K562 (cell line): ENCODE results near the gene NDUFC2. TPM values are rescaled to one million over a fixed set of nuclear protein-coding genes. Genes with fewer than 3 reads are reported as not detected.
A peak's percentile ranks its signal among the peaks of the same experiment; 100 is the strongest.

Experiments
- GATA2 ChIP-seq: sonication (generic); formaldehyde crosslinking; IDR thresholded peaks from 2 replicates; pipeline ENCODE4 v1.4.0; 2020; ENCODE audit warnings: mild to moderate bottlenecking, missing genetic modification reagents
- KHSRP ChIP-seq: fragments of 450-650 bp; IDR thresholded peaks from 2 replicates; pipeline ENCODE4 v1.6.1; 2017
- KLF6 ChIP-seq: fragments of 250-450 bp; sonication (Bioruptor Pico); IDR thresholded peaks from 2 replicates; pipeline ENCODE4 v1.4.0; 2020; ENCODE audit warnings: mild to moderate bottlenecking, moderate library complexity, borderline replicate concordance
- LARP7 ChIP-seq: fragments of 450-650 bp; IDR thresholded peaks from 2 replicates; pipeline ENCODE4 v1.6.1; 2016
- PURB ChIP-seq: sonication (generic); formaldehyde crosslinking; IDR thresholded peaks from 2 replicates; pipeline ENCODE4 v1.9.0; 2021; ENCODE audit warnings: low read depth, mild to moderate bottlenecking, missing genetic modification reagents
- SMAD4 ChIP-seq: fragments of 250-450 bp; sonication (Bioruptor Pico); conservative IDR thresholded peaks from 2 replicates; pipeline ENCODE4 v1.8.0; 2021; ENCODE audit warnings: inconsistent platforms, mild to moderate bottlenecking, moderate library complexity
- SMC3 ChIP-seq: conservative IDR thresholded peaks from 2 replicates; pipeline ENCODE4 v1.6.1; 2011; ENCODE audit warnings: low read depth, low read length, improper control_type of control experiment; ENCODE audit not compliant: insufficient read depth
- ZNF143 ChIP-seq: sonication (generic); formaldehyde crosslinking; IDR thresholded peaks from 2 replicates; pipeline ENCODE4 v1.9.0; 2022; ENCODE audit warnings: mild to moderate bottlenecking, missing genetic modification reagents
- ZNF282 ChIP-seq: sonication (generic); formaldehyde crosslinking; IDR thresholded peaks from 2 replicates; pipeline ENCODE4 v1.8.1; 2023; ENCODE audit warnings: missing genetic modification reagents
- ZNF324 ChIP-seq: fragments of 250-450 bp; sonication (Bioruptor Pico); IDR thresholded peaks from 2 replicates; pipeline ENCODE4 v1.4.0; 2020; ENCODE audit warnings: mild to moderate bottlenecking
- polyA plus RNA-seq, 8 experiments: library from polyadenylated mRNA; depleted of rRNA in 4 of 8; stranded (reverse) in 5 of 8; unstranded in 3 of 8; fragments of >200 nt; fragmentation: Nextera tagmentation in 2 of 8; fragmentation: Illumina TruSeq in 1 of 8; extraction: Ambion mirVana in 2 of 8; extraction: Trizol in 1 of 8; gene quantifications; 2 replicates each; pipeline versions ENCODE4 v1.2.1 to v1.2.3, GENCODE V29; 2011 to 2014; ENCODE audit warnings: inconsistent platforms in 1 of 8, missing spikeins in 1 of 8
- total RNA-seq, 7 experiments: library from RNA; depleted of rRNA in 6 of 7; stranded (reverse); fragments of >200 nt in 6 of 7; fragmentation: Illumina TruSeq in 2 of 7; extraction: Trizol in 2 of 7; gene quantifications; 2 replicates each; pipeline versions ENCODE4 v1.2.1 to v1.2.3, GENCODE V29; 2011 to 2021; ENCODE audit warnings: low replicate concordance in 1 of 7
- TF ChIP-seq, protein P1 (sequence below): fragments of 250-450 bp; sonication (Bioruptor Pico); IDR thresholded peaks from 2 replicates; pipeline ENCODE4 v1.4.0; 2020; ENCODE audit warnings: mild to moderate bottlenecking, moderate library complexity
- TF ChIP-seq, protein P2 (sequence below): IDR thresholded peaks from 2 replicates; pipeline ENCODE4 v1.6.1; 2011; ENCODE audit not compliant: insufficient read length; ENCODE audit errors: extremely low read depth
- TF ChIP-seq, protein P3 (sequence below): IDR thresholded peaks from 2 replicates; pipeline ENCODE4 v1.6.1; 2014; ENCODE audit warnings: antibody characterized with exemption
- TF ChIP-seq, protein P4 (sequence below): fragments of 250-450 bp; sonication (Bioruptor Pico); IDR thresholded peaks from 2 replicates; pipeline ENCODE4 v1.4.0; 2020
- TF ChIP-seq, protein P5 (sequence below): fragments of 250-450 bp; sonication (Bioruptor Pico); IDR thresholded peaks from 2 replicates; pipeline ENCODE4 v1.4.0; 2020; ENCODE audit warnings: mild to moderate bottlenecking

The NDUFC2 gene
- total and polyA plus RNA-seq, 9 of the 15 experiments (the other 6 are each of a cell fraction or from before 2014, with no cell fraction given) = 168 to 1,119 (median 442) TPM

DNA sequence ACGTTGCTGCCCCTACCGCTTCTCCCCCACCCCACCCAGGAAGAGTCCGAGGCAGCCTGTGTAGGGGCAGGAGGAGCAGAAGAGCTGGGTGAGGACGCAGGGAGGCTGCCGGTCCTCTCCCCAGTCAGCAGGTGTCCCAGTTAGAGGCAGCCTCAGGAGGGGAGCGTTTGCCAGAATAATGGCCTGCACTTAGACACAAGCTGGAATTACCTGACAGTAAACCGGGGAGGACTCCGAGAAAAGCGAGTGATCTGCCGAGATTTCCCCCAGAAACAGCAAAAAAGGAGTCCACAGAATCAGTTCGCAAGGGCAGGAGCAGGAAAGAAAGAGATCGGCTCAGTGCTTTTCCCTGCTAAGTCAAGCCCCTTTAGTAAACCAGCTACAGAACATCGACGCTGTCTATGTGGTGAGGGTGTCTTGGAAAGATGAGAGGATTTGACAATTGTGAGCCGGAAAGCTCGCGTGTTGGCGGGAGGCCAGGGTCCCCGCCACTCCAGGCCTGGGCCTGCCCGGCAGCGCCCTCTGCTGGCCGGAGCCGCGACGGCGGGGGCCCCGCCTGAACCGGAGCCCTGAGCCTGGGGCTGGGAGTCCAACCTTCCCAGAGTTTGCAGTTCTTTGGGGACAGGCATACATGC is 33.7 kb downstream of the NDUFC2 start (continued):
- no peak for TF ChIP-seq ZNF324
- TF ChIP-seq SMC3 = peak; percentile 91
- peak; percentile 60; the same call in 1 of the 2 replicates for TF ChIP-seq SMAD4
- no peak for TF ChIP-seq PURB (CRISPR knock-in tag)
- TF ChIP-seq, protein P1, sequence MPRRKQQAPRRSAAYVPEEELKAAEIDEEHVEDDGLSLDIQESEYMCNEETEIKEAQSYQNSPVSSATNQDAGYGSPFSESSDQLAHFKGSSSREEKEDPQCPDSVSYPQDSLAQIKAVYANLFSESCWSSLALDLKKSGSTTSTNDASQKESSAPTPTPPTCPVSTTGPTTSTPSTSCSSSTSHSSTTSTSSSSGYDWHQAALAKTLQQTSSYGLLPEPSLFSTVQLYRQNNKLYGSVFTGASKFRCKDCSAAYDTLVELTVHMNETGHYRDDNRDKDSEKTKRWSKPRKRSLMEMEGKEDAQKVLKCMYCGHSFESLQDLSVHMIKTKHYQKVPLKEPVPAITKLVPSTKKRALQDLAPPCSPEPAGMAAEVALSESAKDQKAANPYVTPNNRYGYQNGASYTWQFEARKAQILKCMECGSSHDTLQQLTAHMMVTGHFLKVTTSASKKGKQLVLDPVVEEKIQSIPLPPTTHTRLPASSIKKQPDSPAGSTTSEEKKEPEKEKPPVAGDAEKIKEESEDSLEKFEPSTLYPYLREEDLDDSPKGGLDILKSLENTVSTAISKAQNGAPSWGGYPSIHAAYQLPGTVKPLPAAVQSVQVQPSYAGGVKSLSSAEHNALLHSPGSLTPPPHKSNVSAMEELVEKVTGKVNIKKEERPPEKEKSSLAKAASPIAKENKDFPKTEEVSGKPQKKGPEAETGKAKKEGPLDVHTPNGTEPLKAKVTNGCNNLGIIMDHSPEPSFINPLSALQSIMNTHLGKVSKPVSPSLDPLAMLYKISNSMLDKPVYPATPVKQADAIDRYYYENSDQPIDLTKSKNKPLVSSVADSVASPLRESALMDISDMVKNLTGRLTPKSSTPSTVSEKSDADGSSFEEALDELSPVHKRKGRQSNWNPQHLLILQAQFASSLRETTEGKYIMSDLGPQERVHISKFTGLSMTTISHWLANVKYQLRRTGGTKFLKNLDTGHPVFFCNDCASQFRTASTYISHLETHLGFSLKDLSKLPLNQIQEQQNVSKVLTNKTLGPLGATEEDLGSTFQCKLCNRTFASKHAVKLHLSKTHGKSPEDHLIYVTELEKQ (CRISPR knock-in tag) = no peak
- TF ChIP-seq, protein P2, sequence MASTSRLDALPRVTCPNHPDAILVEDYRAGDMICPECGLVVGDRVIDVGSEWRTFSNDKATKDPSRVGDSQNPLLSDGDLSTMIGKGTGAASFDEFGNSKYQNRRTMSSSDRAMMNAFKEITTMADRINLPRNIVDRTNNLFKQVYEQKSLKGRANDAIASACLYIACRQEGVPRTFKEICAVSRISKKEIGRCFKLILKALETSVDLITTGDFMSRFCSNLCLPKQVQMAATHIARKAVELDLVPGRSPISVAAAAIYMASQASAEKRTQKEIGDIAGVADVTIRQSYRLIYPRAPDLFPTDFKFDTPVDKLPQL = no peak
- TF ChIP-seq, protein P3, sequence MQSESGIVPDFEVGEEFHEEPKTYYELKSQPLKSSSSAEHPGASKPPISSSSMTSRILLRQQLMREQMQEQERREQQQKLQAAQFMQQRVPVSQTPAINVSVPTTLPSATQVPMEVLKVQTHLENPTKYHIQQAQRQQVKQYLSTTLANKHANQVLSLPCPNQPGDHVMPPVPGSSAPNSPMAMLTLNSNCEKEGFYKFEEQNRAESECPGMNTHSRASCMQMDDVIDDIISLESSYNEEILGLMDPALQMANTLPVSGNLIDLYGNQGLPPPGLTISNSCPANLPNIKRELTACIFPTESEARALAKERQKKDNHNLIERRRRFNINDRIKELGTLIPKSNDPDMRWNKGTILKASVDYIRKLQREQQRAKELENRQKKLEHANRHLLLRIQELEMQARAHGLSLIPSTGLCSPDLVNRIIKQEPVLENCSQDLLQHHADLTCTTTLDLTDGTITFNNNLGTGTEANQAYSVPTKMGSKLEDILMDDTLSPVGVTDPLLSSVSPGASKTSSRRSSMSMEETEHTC = no peak
- no peak for TF ChIP-seq ZNF282 (CRISPR knock-in tag)
- no peak for TF ChIP-seq ZNF143 (CRISPR knock-in tag)
- TF ChIP-seq GATA2 (CRISPR knock-in tag) = no peak
- TF ChIP-seq, protein P4, sequence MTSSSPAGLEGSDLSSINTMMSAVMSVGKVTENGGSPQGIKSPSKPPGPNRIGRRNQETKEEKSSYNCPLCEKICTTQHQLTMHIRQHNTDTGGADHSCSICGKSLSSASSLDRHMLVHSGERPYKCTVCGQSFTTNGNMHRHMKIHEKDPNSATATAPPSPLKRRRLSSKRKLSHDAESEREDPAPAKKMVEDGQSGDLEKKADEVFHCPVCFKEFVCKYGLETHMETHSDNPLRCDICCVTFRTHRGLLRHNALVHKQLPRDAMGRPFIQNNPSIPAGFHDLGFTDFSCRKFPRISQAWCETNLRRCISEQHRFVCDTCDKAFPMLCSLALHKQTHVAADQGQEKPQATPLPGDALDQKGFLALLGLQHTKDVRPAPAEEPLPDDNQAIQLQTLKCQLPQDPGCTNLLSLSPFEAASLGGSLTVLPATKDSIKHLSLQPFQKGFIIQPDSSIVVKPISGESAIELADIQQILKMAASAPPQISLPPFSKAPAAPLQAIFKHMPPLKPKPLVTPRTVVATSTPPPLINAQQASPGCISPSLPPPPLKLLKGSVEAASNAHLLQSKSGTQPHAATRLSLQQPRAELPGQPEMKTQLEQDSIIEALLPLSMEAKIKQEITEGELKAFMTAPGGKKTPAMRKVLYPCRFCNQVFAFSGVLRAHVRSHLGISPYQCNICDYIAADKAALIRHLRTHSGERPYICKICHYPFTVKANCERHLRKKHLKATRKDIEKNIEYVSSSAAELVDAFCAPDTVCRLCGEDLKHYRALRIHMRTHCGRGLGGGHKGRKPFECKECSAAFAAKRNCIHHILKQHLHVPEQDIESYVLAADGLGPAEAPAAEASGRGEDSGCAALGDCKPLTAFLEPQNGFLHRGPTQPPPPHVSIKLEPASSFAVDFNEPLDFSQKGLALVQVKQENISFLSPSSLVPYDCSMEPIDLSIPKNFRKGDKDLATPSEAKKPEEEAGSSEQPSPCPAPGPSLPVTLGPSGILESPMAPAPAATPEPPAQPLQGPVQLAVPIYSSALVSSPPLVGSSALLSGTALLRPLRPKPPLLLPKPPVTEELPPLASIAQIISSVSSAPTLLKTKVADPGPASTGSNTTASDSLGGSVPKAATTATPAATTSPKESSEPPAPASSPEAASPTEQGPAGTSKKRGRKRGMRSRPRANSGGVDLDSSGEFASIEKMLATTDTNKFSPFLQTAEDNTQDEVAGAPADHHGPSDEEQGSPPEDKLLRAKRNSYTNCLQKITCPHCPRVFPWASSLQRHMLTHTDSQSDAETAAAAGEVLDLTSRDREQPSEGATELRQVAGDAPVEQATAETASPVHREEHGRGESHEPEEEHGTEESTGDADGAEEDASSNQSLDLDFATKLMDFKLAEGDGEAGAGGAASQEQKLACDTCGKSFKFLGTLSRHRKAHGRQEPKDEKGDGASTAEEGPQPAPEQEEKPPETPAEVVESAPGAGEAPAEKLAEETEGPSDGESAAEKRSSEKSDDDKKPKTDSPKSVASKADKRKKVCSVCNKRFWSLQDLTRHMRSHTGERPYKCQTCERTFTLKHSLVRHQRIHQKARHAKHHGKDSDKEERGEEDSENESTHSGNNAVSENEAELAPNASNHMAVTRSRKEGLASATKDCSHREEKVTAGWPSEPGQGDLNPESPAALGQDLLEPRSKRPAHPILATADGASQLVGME (CRISPR knock-in tag) = 0 out of 2 replicates have a peak, but pooled peaks have one; percentile 38
- no peak for TF ChIP-seq LARP7
- no peak for TF ChIP-seq KHSRP
- TF ChIP-seq, protein P5, sequence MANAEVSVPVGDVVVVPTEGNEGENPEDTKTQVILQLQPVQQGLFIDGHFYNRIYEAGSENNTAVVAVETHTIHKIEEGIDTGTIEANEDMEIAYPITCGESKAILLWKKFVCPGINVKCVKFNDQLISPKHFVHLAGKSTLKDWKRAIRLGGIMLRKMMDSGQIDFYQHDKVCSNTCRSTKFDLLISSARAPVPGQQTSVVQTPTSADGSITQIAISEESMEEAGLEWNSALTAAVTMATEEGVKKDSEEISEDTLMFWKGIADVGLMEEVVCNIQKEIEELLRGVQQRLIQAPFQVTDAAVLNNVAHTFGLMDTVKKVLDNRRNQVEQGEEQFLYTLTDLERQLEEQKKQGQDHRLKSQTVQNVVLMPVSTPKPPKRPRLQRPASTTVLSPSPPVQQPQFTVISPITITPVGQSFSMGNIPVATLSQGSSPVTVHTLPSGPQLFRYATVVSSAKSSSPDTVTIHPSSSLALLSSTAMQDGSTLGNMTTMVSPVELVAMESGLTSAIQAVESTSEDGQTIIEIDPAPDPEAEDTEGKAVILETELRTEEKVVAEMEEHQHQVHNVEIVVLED (CRISPR knock-in tag) = no peak
- TF ChIP-seq KLF6 (CRISPR knock-in tag) = no peak
